Measurements from ENCODE around the gene RBX1. TPM values are rescaled to one million over a fixed set of nuclear protein-coding genes. Genes with fewer than 3 reads are reported as not detected.

Gene RBX1
- total and polyA plus RNA-seq, 2 of the 8 experiments (the other 6 are each of a cell fraction or from before 2014, with no cell fraction given): 76.5 to 119 TPM

GRCh38 chr22:40967111-40967760 is 16.1 kb downstream of the RBX1 start:
- WGBS, 2 experiments (ENCODE audit: extremely low coverage in 1 of 2, insufficient coverage in 1 of 2, insufficient read length in 1 of 2, insufficient replicate concordance in 2 of 2, low coverage in 1 of 2, low lambda C conversion rate in 2 of 2, missing lambda C conversion rate in 1 of 2): 87% methylated on average over 8 of the region's 8 CpGs; no CpG with 5 or more reads in 1 of the 2 experiments
- H3K9me3 ChIP-seq (ENCODE audit: insufficient read depth in 2 of 2, low read depth in 1 of 2, low read length in 1 of 2): no peaks in the 10 kb centered on the region
- POLR2A ChIA-PET (ENCODE audit: partially characterized antibody): interaction anchor here (0.8 to 3.8 kb wide), 5 partner anchors 9 to 127 kb away, joined by 3 to 12 read pairs (median 5); partner anchors contain the start of gene RBX1

More at GRCh38 chr22:40967111-40967760, 16.1 kb downstream of the RBX1 start:
- Histone ChIP-seq H3K27me3 (replicated peaks in 1 of 4; ENCODE audit: control insufficient read depth in 3 of 4, extremely low read depth in 1 of 4, insufficient read depth in 3 of 4, low read length in 3 of 4) (no peaks in the 10 kb centered on the region), H3K79me2 (ENCODE audit: control insufficient read depth in 1 of 2, insufficient read depth in 2 of 2, low read length in 2 of 2) (peaks cover 0 to 10% of the 10 kb centered on the region in 2 experiments; a peak in 2 of 4 replicates), H2BK120ac (replicated peaks; ENCODE audit: low read depth, low read length) (no peak overlapping the region), H3K27ac (ENCODE audit: low read depth, low read length) (no peak overlapping the region), H3K36me3 (ENCODE audit: control insufficient read depth in 2 of 4, insufficient read depth in 4 of 4, low read length in 3 of 4) (peaks cover 14 to 68% (median 31%) of the 10 kb centered on the region in 4 experiments), H2BK5ac (ENCODE audit: low read depth, low read length) (no peak overlapping the region), H4K8ac (ENCODE audit: extremely low read depth, insufficient read depth, low read length) (no peak overlapping the region), H3K18ac (ENCODE audit: extremely low read depth, low read length) (no peak overlapping the region), H3K23me2 (ENCODE audit: low read depth, low read length) (no peaks in the 10 kb centered on the region), H2BK12ac (ENCODE audit: low read depth, low read length) (no peak overlapping the region), H2AK5ac (ENCODE audit: low read depth, low read length) (no peak overlapping the region), H4K5ac (ENCODE audit: insufficient read length, low read depth, low read length) (no peak overlapping the region), H2BK15ac (ENCODE audit: low read length) (no peak overlapping the region), H2BK20ac (ENCODE audit: low read length) (no peak overlapping the region), H3K14ac (ENCODE audit: insufficient read length) (no peak overlapping the region), H3K56ac (replicated peaks; ENCODE audit: insufficient read length, low read depth, low read length) (no peak overlapping the region), H3K4me2 (ENCODE audit: insufficient read depth in 1 of 2, low read depth in 2 of 2, low read length in 2 of 2) (no peak overlapping the region), H4K20me1 (replicated peaks in 1 of 2; ENCODE audit: control insufficient read depth in 1 of 2, insufficient read depth in 2 of 2, low read length in 2 of 2) (peaks cover 3 to 4% of the 10 kb centered on the region in 2 experiments), H4K91ac (replicated peaks; ENCODE audit: insufficient read length, low read length) (no peak overlapping the region), H3K4me3 (ENCODE audit: extremely low read depth in 1 of 4, insufficient read depth in 2 of 4, low read depth in 3 of 4, low read length in 4 of 4) (no peak overlapping the region), H3K79me1 (ENCODE audit: low read depth, low read length) (0 out of 2 replicates have a peak, but pooled peaks cover 2% of the 10 kb centered on the region), H3K23ac (ENCODE audit: insufficient read length) (no peak overlapping the region), H2AFZ (ENCODE audit: low read length) (no peak overlapping the region), H3K4me1 (replicated peaks in 1 of 4; ENCODE audit: control insufficient read depth in 3 of 4, insufficient read depth in 4 of 4, low read length in 3 of 4) (no peaks in the 10 kb centered on the region), H3K9ac (replicated peaks in 1 of 4; ENCODE audit: extremely low read depth in 1 of 4, low read depth in 3 of 4, low read length in 3 of 4) (no peak overlapping the region), H3K4ac (replicated peaks; ENCODE audit: insufficient read length, low read depth, low read length) (no peak overlapping the region)
- TF ChIP-seq ZNF274 (IDR thresholded peaks at IDR 0.05; ENCODE audit: borderline replicate concordance, extremely low read depth, low read length) (no peak), POU5F1 (IDR thresholded peaks at IDR 0.05; ENCODE audit: low read depth, low read length) (no peak), NRF1 (IDR thresholded peaks at IDR 0.05; ENCODE audit: low read depth, low read length) (no peak), RFX5 (IDR thresholded peaks at IDR 0.05; ENCODE audit: borderline replicate concordance, low read depth, low read length) (no peak), TCF12 (IDR thresholded peaks at IDR 0.05; ENCODE audit: low read depth, low read length) (no peak), KDM1A (IDR thresholded peaks at IDR 0.05; ENCODE audit: borderline replicate concordance, low read length) (no peak), MAX (IDR thresholded peaks at IDR 0.05) (no peak), ASH2L (IDR thresholded peaks at IDR 0.05; ENCODE audit: low read length) (no peak), SUZ12 (IDR thresholded peaks at IDR 0.05; ENCODE audit: low read length) (no peak), BRCA1 (IDR thresholded peaks at IDR 0.05; ENCODE audit: low read depth, low read length) (no peak), JUND (IDR thresholded peaks at IDR 0.05; ENCODE audit: low read length) (no peak)
- no peak for DNase-seq (ENCODE audit: low read depth in 1 of 2, low spot score in 2 of 2)
- no peak for FAIRE-seq
- CTCF ChIA-PET (ENCODE audit: partially characterized antibody): interaction anchor here (1.3 to 1.6 kb wide), 2 partner anchors 10 to 17 kb away, joined by 3 to 4 read pairs; no protein-coding TSS in a partner anchor
